PC-9 (cell line): ENCODE results near the gene UBE2D4. TPM values are rescaled to one million over a fixed set of nuclear protein-coding genes. Genes with fewer than 3 reads are reported as not detected.
"Not testable (repeated sequence)": the region's sequence is repeated elsewhere in the genome, so short reads cannot be mapped to it uniquely, and the experiment has no call there.

Experiments
- BruUV-seq: library from RNA; stranded (reverse); fragments of 400-500 nt; replicated peaks from 2 replicates; lab custom pipeline; 2021; lab: Mats Ljungman, UMichigan
- CTCF ChIA-PET: fragments of 300-600 bp; sonication (Branson Sonifier 250); formaldehyde crosslinking; loops from one replicate; lab custom pipeline; 2022; ENCODE audit warnings: antibody characterized with exemption; lab: Charles Lee
- POLR2A ChIA-PET: fragments of 300-600 bp; sonication (Branson Sonifier 250); formaldehyde crosslinking; loops from one replicate; lab custom pipeline; 2022; ENCODE audit warnings: antibody characterized with exemption; ENCODE audit not compliant: unreplicated experiment; lab: Charles Lee
- DNase-seq, 2 experiments: peaks; one replicate each; pipeline versions ENCODE4 v3.0.0 to v3.0.0-alpha.2; 2015 to 2022; ENCODE audit warnings: mixed read lengths in 1 of 2
- H2AFZ ChIP-seq: fragments of 200-600 bp; sonication (generic); 2 replicates; pipeline ENCODE4 v1.8.1; 2017; ENCODE audit warnings: antibody characterized with exemption
- H3F3A ChIP-seq: fragments of 200-600 bp; sonication (generic); 2 replicates; pipeline ENCODE4 v1.8.1; 2017; ENCODE audit warnings: antibody characterized with exemption, mild to moderate bottlenecking, low read depth; ENCODE audit not compliant: insufficient read depth
- H3K27ac ChIP-seq: fragments of 200-600 bp; sonication (generic); 2 replicates; pipeline ENCODE4 v1.6.1; 2016; ENCODE audit warnings: mixed run types
- H3K27me3 ChIP-seq: fragments of 200-600 bp; sonication (generic); 2 replicates; pipeline ENCODE4 v1.6.1; 2016; ENCODE audit warnings: low read depth, mixed run types; ENCODE audit not compliant: insufficient read depth
- H3K36me3 ChIP-seq: fragments of 200-600 bp; sonication (generic); 2 replicates; pipeline ENCODE4 v1.6.1; 2016; ENCODE audit warnings: low read depth, mixed run types
- H3K4me1 ChIP-seq: fragments of 200-600 bp; sonication (generic); replicated peaks from 2 replicates; pipeline ENCODE4 v1.6.1; 2016; ENCODE audit warnings: mixed run types; ENCODE audit not compliant: insufficient read depth
- H3K4me2 ChIP-seq: fragments of 200-600 bp; sonication (generic); 2 replicates; pipeline ENCODE4 v1.6.1; 2017; ENCODE audit warnings: mixed run types
- H3K4me3 ChIP-seq: fragments of 200-600 bp; sonication (generic); 2 replicates; pipeline ENCODE4 v1.6.1; 2016; ENCODE audit warnings: mixed run types
- H3K79me2 ChIP-seq: fragments of 200-600 bp; sonication (generic); 2 replicates; pipeline ENCODE4 v1.6.1; 2017; ENCODE audit warnings: low read depth, mixed run types
- H3K9me2 ChIP-seq: fragments of 200-600 bp; sonication (generic); 2 replicates; pipeline ENCODE4 v1.8.1; 2017; ENCODE audit warnings: mild to moderate bottlenecking; ENCODE audit not compliant: insufficient read depth
- H3K9me3 ChIP-seq: fragments of 200-600 bp; sonication (generic); 2 replicates; pipeline ENCODE4 v1.8.1; 2016; ENCODE audit warnings: low read depth; ENCODE audit not compliant: insufficient read depth
- H4K20me1 ChIP-seq: fragments of 200-600 bp; sonication (generic); 2 replicates; pipeline ENCODE4 v1.8.1; 2017; ENCODE audit not compliant: insufficient read depth
- CTCF ChIP-seq: fragments of 200-600 bp; sonication (generic); conservative IDR thresholded peaks from 2 replicates; pipeline ENCODE4 v1.6.1; 2017; ENCODE audit warnings: mixed run types, antibody characterized with exemption, mild to moderate bottlenecking, moderate library complexity
- EZH2 ChIP-seq: fragments of 200-600 bp; sonication (generic); IDR thresholded peaks from 2 replicates; pipeline ENCODE4 v1.8.0; 2017; ENCODE audit warnings: antibody characterized with exemption, low read depth
- intact Hi-C: fragments of 100-400 bp; cut with micrococcal nuclease; formaldehyde crosslinking; loops from one replicate; pipeline ENCODE4 v1.10.0; 2022; ENCODE audit not compliant: unreplicated experiment
- total RNA-seq: library from RNA; stranded (reverse); gene quantifications from 2 replicates; pipeline ENCODE4 v1.2.3, GENCODE V29; 2021

UBE2D4 gene
- total RNA-seq, 1 experiment from 2014 or later = 17.1 TPM

- H4K20me1 ChIP-seq, H2AFZ ChIP-seq, BruUV-seq: not testable (repeated sequence)
Measured at GRCh38 chr7:43969586-43969985, 43.4 kb downstream of the UBE2D4 start.

GRCh38 chr7:43970698-43971097 lies 44.5 kb downstream of the UBE2D4 start:
- H3K4me3 ChIP-seq, H2AFZ ChIP-seq, POLR2A ChIA-PET, CTCF ChIA-PET, H3K27me3 ChIP-seq, H4K20me1 ChIP-seq, H3K4me1 ChIP-seq, DNase-seq, H3K4me2 ChIP-seq, H3K36me3 ChIP-seq, H3K27ac ChIP-seq, H3F3A ChIP-seq, BruUV-seq, intact Hi-C loops, H3K79me2 ChIP-seq, H3K9me2 ChIP-seq, H3K9me3 ChIP-seq: not testable (repeated sequence)

More at GRCh38 chr7:43969586-43969985, 43.4 kb downstream of the UBE2D4 start:
- H3K27ac ChIP-seq, H3K4me1 ChIP-seq, H3K27me3 ChIP-seq, H3K79me2 ChIP-seq, DNase-seq, intact Hi-C loops, POLR2A ChIA-PET, H3K9me3 ChIP-seq, H3F3A ChIP-seq, H3K4me2 ChIP-seq, H3K36me3 ChIP-seq, CTCF ChIA-PET, H3K4me3 ChIP-seq, H3K9me2 ChIP-seq: not testable (repeated sequence)

GRCh38 chr7:43974033-43974573 lies 47.9 kb downstream of the UBE2D4 start:
- H3K27me3 ChIP-seq, H3K9me3 ChIP-seq, H4K20me1 ChIP-seq, H3K27ac ChIP-seq, H3K4me1 ChIP-seq, H2AFZ ChIP-seq, H3K36me3 ChIP-seq, intact Hi-C loops, H3K4me2 ChIP-seq, CTCF ChIA-PET, H3K9me2 ChIP-seq, H3K4me3 ChIP-seq, H3K79me2 ChIP-seq, POLR2A ChIA-PET, DNase-seq, H3F3A ChIP-seq: not testable (repeated sequence)
- TSS peak; percentile 18 for BruUV-seq

- DNase-seq, CTCF ChIA-PET, H2AFZ ChIP-seq, H3K9me2 ChIP-seq, H3K79me2 ChIP-seq, H3K27ac ChIP-seq, H3K36me3 ChIP-seq, H3K27me3 ChIP-seq, H4K20me1 ChIP-seq, POLR2A ChIA-PET, H3K4me3 ChIP-seq, H3F3A ChIP-seq, BruUV-seq, H3K4me1 ChIP-seq, H3K9me3 ChIP-seq, intact Hi-C loops, H3K4me2 ChIP-seq: not testable (repeated sequence)
Measured at GRCh38 chr7:43974725-43975482, 48.7 kb downstream of the UBE2D4 start.

GRCh38 chr7:43977525-43977924 lies 51.3 kb downstream of the UBE2D4 start:
- TF ChIP-seq CTCF (no peak), EZH2 (no peak)
- no peaks in the 10 kb centered on the region for H4K20me1 ChIP-seq
- H3F3A ChIP-seq = no peaks in the 10 kb centered on the region
- no peaks in the 10 kb centered on the region for H3K79me2 ChIP-seq
- POLR2A ChIA-PET = no interaction called here
- no peak overlapping the region for H2AFZ ChIP-seq
- H3K36me3 ChIP-seq = no peaks in the 10 kb centered on the region
- no peak overlapping the region for H3K27ac ChIP-seq
- DNase-seq = no peak
- no peak overlapping the region for H3K4me3 ChIP-seq
- H3K9me3 ChIP-seq = no peaks in the 10 kb centered on the region
- no peaks in the 10 kb centered on the region for H3K4me1 ChIP-seq
- CTCF ChIA-PET = no interaction called here
- intact Hi-C loops = no loop called here
- BruUV-seq = no TSS peak
- no peak overlapping the region for H3K4me2 ChIP-seq
- H3K9me2 ChIP-seq = no peaks in the 10 kb centered on the region
- no peaks in the 10 kb centered on the region for H3K27me3 ChIP-seq

- intact Hi-C loops, H3F3A ChIP-seq, DNase-seq, H3K4me2 ChIP-seq, H3K36me3 ChIP-seq, H3K9me2 ChIP-seq, POLR2A ChIA-PET, H3K27me3 ChIP-seq, H3K79me2 ChIP-seq, H3K27ac ChIP-seq, H3K4me3 ChIP-seq, H4K20me1 ChIP-seq, H2AFZ ChIP-seq, H3K4me1 ChIP-seq, CTCF ChIA-PET, H3K9me3 ChIP-seq, BruUV-seq: not testable (repeated sequence)
Measured at GRCh38 chr7:43978102-43978501, 51.9 kb downstream of the UBE2D4 start.
